ENCODE measurements around the gene RAD21L1. TPM values are rescaled to one million over a fixed set of nuclear protein-coding genes. Genes with fewer than 3 reads are reported as not detected.

The RAD21L1 gene
- total and polyA plus RNA-seq, 5 experiments from 2014 or later: 0.49 TPM; not detected in 4

DNA sequence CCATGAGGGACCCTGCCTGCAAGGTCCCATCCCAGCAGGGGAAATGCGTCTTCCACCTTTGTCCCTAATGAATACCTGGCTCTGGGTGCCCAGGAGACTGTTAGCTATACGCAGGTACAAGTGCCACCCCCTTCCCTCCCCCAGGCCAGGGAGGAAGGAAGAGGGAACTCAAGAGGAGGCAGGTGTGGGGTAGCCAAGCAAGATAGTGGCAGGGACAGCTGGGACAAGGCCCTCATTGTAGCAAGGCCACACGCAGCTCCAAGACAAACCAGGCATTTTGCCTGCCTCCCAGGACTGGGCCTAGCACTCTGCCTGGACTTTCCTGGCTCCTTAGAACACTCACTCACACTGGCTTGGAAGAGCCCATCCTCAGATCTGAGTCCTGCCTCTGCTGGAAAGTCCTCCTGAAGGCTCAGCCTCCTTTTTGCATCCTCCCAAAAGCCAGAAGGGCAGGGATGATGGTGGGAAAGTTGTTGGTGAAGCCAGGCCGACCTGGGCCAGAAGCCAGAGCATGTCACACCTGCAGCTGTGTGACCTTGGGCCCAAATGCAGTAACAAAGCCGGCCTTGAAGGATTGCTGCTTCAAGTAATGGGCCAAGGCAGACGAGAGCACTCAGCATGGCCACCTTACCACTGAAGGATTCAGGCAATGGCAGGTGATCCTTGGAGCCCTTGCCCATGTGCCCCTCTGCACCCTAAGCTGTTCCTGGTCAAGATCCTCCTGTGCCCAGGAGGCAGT is 68.0 kb downstream of the RAD21L1 start:
- Mint-ChIP-seq H3K4me1 (peaks cover 27 to 69% (median 42%) of the 10 kb centered on the region in 4 donors), H3K36me3 (peaks cover 0 to 30% (median 10%) of the 10 kb centered on the region in 3 donors), H3K4me3 (no peak overlapping the region), H3K27me3 (no peaks in the 10 kb centered on the region), H3K27ac (peak overlapping the region in 6 of 10 donors; percentile 29 to 82 (median 42)), H3K9me3 (no peaks in the 10 kb centered on the region)
- POLR2A ChIA-PET: interaction anchor here (1.2 kb wide), 1 partner anchor 7 kb away, joined by 3 read pairs; no protein-coding TSS in a partner anchor
- DNase-seq: peak in 1 of 10 donors; percentile 31
- ATAC-seq: no peak

- peaks cover 0 to 35% (median 14%) of the 10 kb centered on the region in 3 donors for H3K36me3 Mint-ChIP-seq
- peak overlapping the region in 2 of 10 donors; percentile 40 to 67 for H3K27ac Mint-ChIP-seq
- H3K4me1 Mint-ChIP-seq: peaks cover 30 to 74% (median 48%) of the 10 kb centered on the region in 4 donors
- POLR2A ChIA-PET: no interaction called here
- DNase-seq: peak in 1 of 10 donors; percentile 53
- no peaks in the 10 kb centered on the region for H3K27me3 Mint-ChIP-seq
- H3K4me3 Mint-ChIP-seq: no peak overlapping the region
- no peak for ATAC-seq
- H3K9me3 Mint-ChIP-seq: no peaks in the 10 kb centered on the region
These were observed 68.7 kb downstream of the RAD21L1 start for GRCh38 chr20:1294497-1294896.

GRCh38 chr20:1295276-1295930 is 69.6 kb downstream of the RAD21L1 start:
- Mint-ChIP-seq H3K4me1 (peaks cover 33 to 80% (median 54%) of the 10 kb centered on the region in 4 donors), H3K36me3 (peaks cover 0 to 32% (median 12%) of the 10 kb centered on the region in 3 donors), H3K4me3 (no peak overlapping the region), H3K27me3 (no peaks in the 10 kb centered on the region), H3K27ac (peak overlapping the region in 6 of 10 donors; percentile 3 to 67 (median 23)), H3K9me3 (no peaks in the 10 kb centered on the region)
- POLR2A ChIA-PET: no interaction called here
- peak in 1 of 10 donors; percentile 58 for DNase-seq
- no peak for ATAC-seq

GRCh38 chr20:1296117-1296610 is 70.3 kb downstream of the RAD21L1 start:
- Mint-ChIP-seq H3K27me3 (no peaks in the 10 kb centered on the region), H3K36me3 (peaks cover 0 to 33% (median 12%) of the 10 kb centered on the region in 3 donors), H3K4me1 (peaks cover 34 to 80% (median 53%) of the 10 kb centered on the region in 4 donors), H3K27ac (peak overlapping the region in 4 of 10 donors; percentile 4 to 87 (median 67)), H3K9me3 (no peaks in the 10 kb centered on the region), H3K4me3 (no peak overlapping the region)
- POLR2A ChIA-PET: no interaction called here
- ATAC-seq (no peak), DNase-seq (peak in 1 of 10 donors; percentile 60)

DNA sequence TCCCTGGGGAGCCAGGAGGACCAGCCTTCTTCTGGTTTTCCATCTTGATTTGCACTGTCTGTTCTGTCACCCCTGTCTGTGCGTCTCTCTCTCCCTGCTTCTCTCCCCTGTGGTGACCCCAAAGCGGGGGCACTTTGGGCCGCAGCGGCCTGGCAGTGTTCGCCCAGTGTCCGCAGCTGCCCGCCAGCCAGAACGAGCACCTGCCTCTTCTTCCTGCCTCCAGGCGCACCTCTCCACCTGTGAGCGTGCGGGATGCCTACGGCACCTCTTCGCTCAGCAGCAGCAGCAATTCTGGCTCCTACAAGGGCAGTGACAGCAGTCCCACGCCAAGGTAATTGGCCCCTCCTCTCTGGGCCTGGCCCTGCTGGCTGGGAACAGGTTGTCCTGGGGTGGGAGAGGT is 71.1 kb downstream of the RAD21L1 start:
- no peaks in the 10 kb centered on the region for H3K27me3 Mint-ChIP-seq
- POLR2A ChIA-PET: no interaction called here
- no peaks in the 10 kb centered on the region for H3K9me3 Mint-ChIP-seq
- ATAC-seq: no peak
- peak in 1 of 10 donors; percentile 36 for DNase-seq
- H3K4me3 Mint-ChIP-seq: no peak overlapping the region
- peaks cover 33 to 76% (median 49%) of the 10 kb centered on the region in 4 donors for H3K4me1 Mint-ChIP-seq
- peak overlapping the region in 4 of 10 donors; percentile 47 to 87 (median 80) for H3K27ac Mint-ChIP-seq
- peaks cover 0 to 36% (median 12%) of the 10 kb centered on the region in 3 donors for H3K36me3 Mint-ChIP-seq

- H3K4me3 Mint-ChIP-seq: peak overlapping the region in 1 of 10 donors; percentile 41
- POLR2A ChIA-PET: interaction anchor here (1.0 to 1.1 kb wide), 2 partner anchors 10 to 24 kb away, joined by 3 to 7 read pairs; no protein-coding TSS in a partner anchor
- peak overlapping the region in 6 of 10 donors; percentile 33 to 86 (median 71) for H3K27ac Mint-ChIP-seq
These were observed 71.6 kb downstream of the RAD21L1 start for GRCh38 chr20:1297486-1297885.

DNA sequence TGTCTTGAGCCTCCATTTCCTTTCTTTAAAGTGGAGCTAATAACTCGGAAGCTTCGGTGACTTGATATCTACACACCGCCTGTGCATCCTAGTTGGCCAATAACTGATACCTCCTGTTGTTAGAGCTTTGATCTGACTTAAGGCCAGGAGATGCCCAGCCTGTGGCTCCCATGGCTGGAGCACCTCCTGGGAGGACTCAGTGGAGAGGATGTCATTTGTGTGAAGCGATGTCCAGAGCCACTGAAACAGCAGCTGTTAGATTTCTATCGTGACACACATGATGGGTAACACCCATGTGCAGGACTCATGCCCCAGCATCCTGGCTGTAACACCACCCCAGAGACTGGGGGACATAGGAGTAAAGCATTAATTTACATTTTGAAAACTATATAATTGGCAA is 72.3 kb downstream of the RAD21L1 start:
- Mint-ChIP-seq H3K4me3 (no peak overlapping the region), H3K27me3 (no peaks in the 10 kb centered on the region), H3K9me3 (no peaks in the 10 kb centered on the region), H3K4me1 (peaks cover 24 to 64% (median 40%) of the 10 kb centered on the region in 4 donors), H3K27ac (peak overlapping the region in 1 of 10 donors; percentile 84), H3K36me3 (peaks cover 0 to 44% (median 12%) of the 10 kb centered on the region in 3 donors)
- POLR2A ChIA-PET: interaction anchor here (1.0 to 1.1 kb wide), 2 partner anchors 11 to 24 kb away, joined by 3 to 7 read pairs; no protein-coding TSS in a partner anchor
- ATAC-seq: no peak
- peak in 1 of 10 donors; percentile 15 for DNase-seq

More at GRCh38 chr20:1297486-1297885, 71.6 kb downstream of the RAD21L1 start:
- ATAC-seq (no peak), DNase-seq (peak in 1 of 10 donors; percentile 41)
- Mint-ChIP-seq H3K27me3 (no peaks in the 10 kb centered on the region), H3K4me1 (peaks cover 31 to 71% (median 44%) of the 10 kb centered on the region in 4 donors), H3K9me3 (no peaks in the 10 kb centered on the region), H3K36me3 (peaks cover 0 to 38% (median 12%) of the 10 kb centered on the region in 3 donors)

DNA sequence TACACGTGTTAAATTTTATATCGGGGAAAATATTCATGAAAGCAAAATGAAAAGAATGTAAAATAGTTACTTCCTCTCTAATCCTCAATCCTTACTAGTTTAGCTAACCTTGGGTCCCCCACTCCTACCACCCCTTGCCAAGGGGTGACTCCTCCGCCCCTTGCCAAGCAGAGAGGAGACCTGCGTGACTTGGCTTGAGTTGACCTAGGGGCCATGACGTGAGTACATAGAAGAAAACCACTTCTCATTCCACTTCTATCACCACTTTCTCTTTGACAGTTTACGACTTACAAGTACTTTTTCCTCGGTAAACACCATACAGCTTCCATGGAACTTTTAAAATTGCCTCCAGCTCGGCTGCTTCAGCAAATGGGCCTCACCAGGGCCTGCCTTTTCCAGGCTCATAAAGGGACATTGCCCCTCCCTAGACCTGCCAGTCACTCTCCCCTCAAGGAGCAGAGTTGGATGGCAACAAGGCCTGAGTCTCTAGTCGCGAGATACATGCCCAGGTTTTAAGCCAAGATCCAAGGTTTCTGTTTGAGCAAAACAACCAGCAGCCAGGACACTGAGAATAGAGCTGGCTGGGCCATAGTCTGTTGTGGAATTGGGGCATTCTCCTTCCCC is 73.2 kb downstream of the RAD21L1 start:
- Mint-ChIP-seq H3K4me3 (peak overlapping the region in 5 of 10 donors; percentile 5 to 88 (median 58)), H3K27me3 (no peaks in the 10 kb centered on the region), H3K36me3 (peaks cover 0 to 48% (median 12%) of the 10 kb centered on the region in 3 donors), H3K9me3 (no peaks in the 10 kb centered on the region), H3K4me1 (peaks cover 26 to 56% (median 37%) of the 10 kb centered on the region in 4 donors), H3K27ac (peak overlapping the region; percentile 38 to 98 (median 85))
- POLR2A ChIA-PET: interaction anchor here (1.1 to 1.8 kb wide), 2 partner anchors 25 to 32 kb away, joined by 3 to 4 read pairs; no protein-coding TSS in a partner anchor
- ATAC-seq: no peak
- DNase-seq: peak in 1 of 10 donors; percentile 16

- H3K27ac Mint-ChIP-seq: peak overlapping the region in 9 of 10 donors; percentile 47 to 98 (median 90)
- H3K4me1 Mint-ChIP-seq: peaks cover 27 to 53% (median 37%) of the 10 kb centered on the region in 4 donors
- H3K9me3 Mint-ChIP-seq: no peaks in the 10 kb centered on the region
- ATAC-seq (peak; percentile 59 to 66), DNase-seq (peak in 6 of 10 donors; percentile 12 to 64 (median 40))
- POLR2A ChIA-PET: interaction anchor here (1.8 to 2.2 kb wide), 2 partner anchors 13 to 32 kb away, joined by 4 to 14 read pairs; no protein-coding TSS in a partner anchor
- H3K27me3 Mint-ChIP-seq: no peaks in the 10 kb centered on the region
- H3K4me3 Mint-ChIP-seq: peak overlapping the region in 8 of 10 donors; percentile 44 to 88 (median 72)
- peaks cover 0 to 54% (median 12%) of the 10 kb centered on the region in 3 donors for H3K36me3 Mint-ChIP-seq
These were observed 73.7 kb downstream of the RAD21L1 start for GRCh38 chr20:1299522-1299921.

GRCh38 chr20:1300083-1300840 is 74.4 kb downstream of the RAD21L1 start:
- Mint-ChIP-seq H3K4me3 (peak overlapping the region in 8 of 10 donors; percentile 71 to 91 (median 85)), H3K27ac (peak overlapping the region; percentile 90 to 98 (median 96)), H3K36me3 (peaks cover 0 to 60% (median 12%) of the 10 kb centered on the region in 3 donors), H3K9me3 (no peaks in the 10 kb centered on the region), H3K27me3 (no peaks in the 10 kb centered on the region), H3K4me1 (peaks cover 27 to 53% (median 37%) of the 10 kb centered on the region in 4 donors)
- POLR2A ChIA-PET: interaction anchor here (1.0 to 2.2 kb wide), 8 partner anchors 7 to 87 kb away, joined by 3 to 14 read pairs (median 4); partner anchors contain the start of gene SNPH
- ATAC-seq: peak; percentile 3 to 13
- peak in 1 of 10 donors; percentile 62 for DNase-seq

- Mint-ChIP-seq H3K27me3 (no peaks in the 10 kb centered on the region), H3K36me3 (peaks cover 0 to 58% (median 10%) of the 10 kb centered on the region in 3 donors), H3K9me3 (no peaks in the 10 kb centered on the region), H3K4me1 (peaks cover 27 to 49% (median 39%) of the 10 kb centered on the region in 4 donors), H3K4me3 (peak overlapping the region; percentile 71 to 91 (median 82)), H3K27ac (peak overlapping the region; percentile 90 to 98 (median 96))
- DNase-seq: peak in 9 of 10 donors; percentile 34 to 80 (median 55)
- POLR2A ChIA-PET: interaction anchor here (1.0 to 2.2 kb wide), 7 partner anchors 8 to 88 kb away, joined by 3 to 14 read pairs (median 4); partner anchors contain the start of gene SNPH
- peak; percentile 88 to 95 for ATAC-seq
These were observed 75.2 kb downstream of the RAD21L1 start for GRCh38 chr20:1301031-1301529.
